GM12891 (cell line): ENCODE measurements around the gene TREH.

Experiments used
- PAX5 ChIP-seq: IDR thresholded peaks from 2 replicates; pipeline ENCODE4 v1.6.1; 2011; ENCODE audit warnings: low read length, moderate library complexity, mild to moderate bottlenecking; ENCODE audit not compliant: insufficient read depth, severe bottlenecking
- POLR2A ChIP-seq: IDR thresholded peaks from 2 replicates; pipeline ENCODE4 v1.6.1; 2011; ENCODE audit warnings: low read depth, low read length, control low read depth
- POLR2AphosphoS5 ChIP-seq: IDR thresholded peaks from 2 replicates; pipeline ENCODE4 v1.6.1; 2011; ENCODE audit warnings: low read depth, low read length, control low read depth
- SPI1 ChIP-seq: IDR thresholded peaks from 2 replicates; pipeline ENCODE4 v1.6.1; 2011; ENCODE audit warnings: low read depth, low read length, control low read depth
- TAF1 ChIP-seq: IDR thresholded peaks from 2 replicates; pipeline ENCODE4 v1.6.1; 2011; ENCODE audit warnings: low read depth, low read length, control low read depth

- TF ChIP-seq POLR2A: no peak
- no peak for TF ChIP-seq TAF1
- TF ChIP-seq POLR2AphosphoS5: no peak
- no peak for TF ChIP-seq PAX5
- no peak for TF ChIP-seq SPI1
Observed at GRCh38 chr11:118666371-118666770, 13.1 kb downstream of the TREH start.
